ENCODE results near the gene DCUN1D5.
A peak's percentile ranks its signal among the peaks of the same experiment; 100 is the strongest.
"Not testable (repeated sequence)": the region's sequence is repeated elsewhere in the genome, so short reads cannot be mapped to it uniquely, and the experiment has no call there.

DCUN1D5 gene

GRCh38 chr11:103053997-103054396 is 38.0 kb downstream of the DCUN1D5 start:
- no peak for DNase-seq

GRCh38 chr11:103051981-103052380 is 40.0 kb downstream of the DCUN1D5 start:
- DNase-seq: no peak

GRCh38 chr11:103051151-103051801 is 40.7 kb downstream of the DCUN1D5 start:
- no peak for DNase-seq

GRCh38 chr11:103050351-103050750 is 41.6 kb downstream of the DCUN1D5 start:
- no peak for DNase-seq

GRCh38 chr11:103047837-103048236 is 44.1 kb downstream of the DCUN1D5 start:
- no peak for DNase-seq

- no peak for DNase-seq
These were observed 47.9 kb downstream of the DCUN1D5 start for GRCh38 chr11:103043826-103044678.

- DNase-seq: no peak
These were observed 49.8 kb downstream of the DCUN1D5 start for GRCh38 chr11:103042161-103042560.

GRCh38 chr11:103035791-103036434 is 56.0 kb downstream of the DCUN1D5 start:
- DNase-seq: peak; percentile 51 to 83

- no peak for DNase-seq
These were observed 56.7 kb downstream of the DCUN1D5 start for GRCh38 chr11:103035216-103035615.

GRCh38 chr11:103031834-103032233 is 60.1 kb downstream of the DCUN1D5 start:
- no peak for DNase-seq

- DNase-seq: no peak
These were observed 62.6 kb downstream of the DCUN1D5 start for GRCh38 chr11:103029401-103029800.

GRCh38 chr11:103028304-103029020 is 63.5 kb downstream of the DCUN1D5 start:
- not testable (repeated sequence) for DNase-seq

- no peak for DNase-seq
These were observed 67.9 kb downstream of the DCUN1D5 start for GRCh38 chr11:103024086-103024485.

GRCh38 chr11:103016031-103016430 is 75.9 kb downstream of the DCUN1D5 start:
- DNase-seq: no peak

GRCh38 chr11:103013421-103013820 is 78.5 kb downstream of the DCUN1D5 start:
- no peak for DNase-seq
